IMR-90 (cell line): ENCODE data around the gene BARX1. TPM values are rescaled to one million over a fixed set of nuclear protein-coding genes. Genes with fewer than 3 reads are reported as not detected.

ENCODE experiments used
- ATAC-seq: fragments of 200-7000 bp; cut with Tn5 transposase; 2 replicates; pipeline ENCODE4 v1.9.1; 2020; ENCODE audit warnings: low read depth, mild to moderate bottlenecking, moderate library complexity
- BruUV-seq: library from RNA; stranded (reverse); fragments of 400-500 nt; replicated peaks from 2 replicates; lab custom pipeline; 2021; lab: Mats Ljungman, UMichigan
- CTCF ChIA-PET: fragments of 300-600 bp; formaldehyde crosslinking; extraction: SDS; loops from one replicate; lab custom pipeline; 2021; ENCODE audit warnings: antibody characterized with exemption; lab: Yijun Ruan, JAX
- POLR2A ChIA-PET: fragments of 300-600 bp; sonication (Branson Sonifier 250); formaldehyde crosslinking; loops from one replicate; lab custom pipeline; 2022; ENCODE audit warnings: antibody characterized with exemption; ENCODE audit not compliant: unreplicated experiment; lab: Charles Lee
- DNase-seq: peaks from one replicate; pipeline ENCODE4 v3.0.0; 2013
- H2AFZ ChIP-seq: replicated peaks from 2 replicates; pipeline ENCODE3; 2013; ENCODE audit warnings: low read length, mild to moderate bottlenecking; ENCODE audit not compliant: poor library complexity
- H2AK5ac ChIP-seq: 2 replicates; pipeline ENCODE4 v1.6.1; 2013; ENCODE audit warnings: low read depth, low read length, inconsistent platforms
- H2AK9ac ChIP-seq: replicated peaks from 2 replicates; pipeline ENCODE3; 2013; ENCODE audit warnings: mild to moderate bottlenecking, low read depth, low read length, moderate library complexity; ENCODE audit not compliant: poor library complexity
- H2BK120ac ChIP-seq: 2 replicates; pipeline ENCODE4 v1.6.1; 2013; ENCODE audit warnings: low read depth, low read length, inconsistent platforms
- H2BK15ac ChIP-seq: 3 replicates; pipeline ENCODE4 v1.6.1; 2013; ENCODE audit warnings: low read depth, low read length, inconsistent platforms
- H2BK20ac ChIP-seq: 2 replicates; pipeline ENCODE4 v1.6.1; 2013; ENCODE audit warnings: low read depth, mild to moderate bottlenecking, inconsistent platforms, low read length, moderate library complexity
- H2BK5ac ChIP-seq: 2 replicates; pipeline ENCODE4 v1.6.1; 2013; ENCODE audit warnings: mild to moderate bottlenecking, low read depth, low read length, inconsistent platforms; ENCODE audit not compliant: poor library complexity, severe bottlenecking
- H3K14ac ChIP-seq: replicated peaks from 2 replicates; pipeline ENCODE4 v1.6.1; 2013; ENCODE audit warnings: low read depth, low read length, inconsistent platforms
- H3K18ac ChIP-seq: 2 replicates; pipeline ENCODE4 v1.6.1; 2013; ENCODE audit warnings: low read depth, low read length, control low read depth
- H3K23ac ChIP-seq: 2 replicates; pipeline ENCODE4 v1.6.1; 2013; ENCODE audit warnings: low read depth, low read length, inconsistent platforms
- H3K27ac ChIP-seq: 2 replicates; pipeline ENCODE4 v1.5.1; 2013; ENCODE audit warnings: mild to moderate bottlenecking, control low read depth, low read length; ENCODE audit not compliant: insufficient read depth
- H3K27me3 ChIP-seq: 2 replicates; pipeline ENCODE4 v1.6.1; 2013; ENCODE audit warnings: low read length; ENCODE audit not compliant: control insufficient read depth, insufficient read depth
- H3K36me3 ChIP-seq: 2 replicates; pipeline ENCODE4 v1.6.1; 2013; ENCODE audit warnings: low read length, mixed read lengths; ENCODE audit not compliant: control insufficient read depth, insufficient read depth
- H3K4ac ChIP-seq: 2 replicates; pipeline ENCODE4 v1.6.1; 2013; ENCODE audit warnings: low read depth, low read length, inconsistent platforms
- H3K4me1 ChIP-seq: 2 replicates; pipeline ENCODE4 v1.6.1; 2013; ENCODE audit warnings: low read length, mixed read lengths; ENCODE audit not compliant: control insufficient read depth, insufficient read depth
- H3K4me2 ChIP-seq: 2 replicates; pipeline ENCODE4 v1.6.1; 2013; ENCODE audit warnings: low read depth, mild to moderate bottlenecking, control low read depth, low read length, moderate library complexity
- H3K4me3 ChIP-seq: 2 replicates; pipeline ENCODE4 v1.5.1; 2013; ENCODE audit warnings: low read depth, mild to moderate bottlenecking, control low read depth, low read length, moderate library complexity; ENCODE audit not compliant: insufficient read depth
- H3K56ac ChIP-seq: 2 replicates; pipeline ENCODE4 v1.6.1; 2013; ENCODE audit warnings: low read length, inconsistent platforms; ENCODE audit not compliant: insufficient read depth; ENCODE audit errors: extremely low read depth
- H3K79me1 ChIP-seq, 2 experiments: 2 replicates each; pipeline ENCODE4 v1.6.1; 2013; ENCODE audit warnings: low read length in 2 of 2, inconsistent platforms in 1 of 2, low read depth in 1 of 2
- H3K9ac ChIP-seq: 2 replicates; pipeline ENCODE4 v1.6.1; 2013; ENCODE audit warnings: low read depth, low read length, control low read depth
- H3K9me1 ChIP-seq: 2 replicates; pipeline ENCODE4 v1.6.1; 2013; ENCODE audit warnings: low read length, inconsistent platforms; ENCODE audit not compliant: insufficient read depth
- H3K9me3 ChIP-seq: 2 replicates; pipeline ENCODE4 v1.6.1; 2013; ENCODE audit warnings: low read length; ENCODE audit not compliant: control insufficient read depth, insufficient read depth
- H4K20me1 ChIP-seq: 2 replicates; pipeline ENCODE4 v1.6.1; 2013; ENCODE audit warnings: low read length, inconsistent platforms; ENCODE audit not compliant: insufficient read depth
- H4K5ac ChIP-seq: 2 replicates; pipeline ENCODE4 v1.6.1; 2013; ENCODE audit warnings: mild to moderate bottlenecking, low read depth, low read length, control low read depth
- H4K8ac ChIP-seq, 2 experiments: 2 replicates each; pipeline ENCODE4 v1.6.1; 2013; ENCODE audit warnings: low read depth in 2 of 2, low read length in 2 of 2, control low read depth in 1 of 2, inconsistent platforms in 1 of 2
- H4K91ac ChIP-seq: 2 replicates; pipeline ENCODE4 v1.6.1; 2013; ENCODE audit warnings: low read depth, low read length, inconsistent platforms; ENCODE audit not compliant: insufficient read depth
- BHLHE40 ChIP-seq: fragments of 150-350 bp; IDR thresholded peaks from 2 replicates; pipeline ENCODE4 v1.6.1; 2016; ENCODE audit warnings: mild to moderate bottlenecking, low read depth, low read length
- CHD1 ChIP-seq: IDR thresholded peaks from 2 replicates; pipeline ENCODE4 v1.6.1; 2012; ENCODE audit warnings: low read depth, low read length, improper control_type of control experiment
- MAFK ChIP-seq: IDR thresholded peaks from 2 replicates; pipeline ENCODE4 v1.6.1; 2012; ENCODE audit warnings: low read depth, low read length, improper control_type of control experiment
- MXI1 ChIP-seq: IDR thresholded peaks from 2 replicates; pipeline ENCODE4 v1.6.1; 2012; ENCODE audit warnings: low read depth, mild to moderate bottlenecking, low read length, moderate library complexity, borderline replicate concordance
- SMC3 ChIP-seq: fragments of 150-350 bp; IDR thresholded peaks from 2 replicates; pipeline ENCODE4 v1.6.1; 2016; ENCODE audit warnings: low read depth, mild to moderate bottlenecking, antibody characterized with exemption, low read length, moderate library complexity
- WGBS, 2 experiments: methylation state at CpG; one replicate each; pipeline versions ENCODE4 v1.1.5 to v1.1.7; 2013; ENCODE audit warnings: missing lambda C conversion rate in 2 of 2; ENCODE audit not compliant: insufficient read length in 1 of 2; ENCODE audit errors: extremely low coverage in 2 of 2; 5-methylcytosine and 5-hydroxymethylcytosine counted together
- dilution Hi-C: fragments of 300-500 bp; cut with HindIII; formaldehyde crosslinking; loops from one replicate; pipeline ENCODE4 v1.14.3; 2018; ENCODE audit warnings: low sequenced_read_pairs; ENCODE audit not compliant: unreplicated experiment
- in situ Hi-C: fragments of 300-500 bp; cut with MboI; formaldehyde crosslinking; loops from 3 replicates; pipeline ENCODE4 v1.14.3; 2019; ENCODE audit warnings: low sequenced_read_pairs, inconsistent platforms, mixed read lengths
- intact Hi-C: fragments of 100-400 bp; cut with micrococcal nuclease; formaldehyde crosslinking; loops from 2 replicates; pipeline ENCODE4 v1.10.0; 2022
- polyA plus RNA-seq, 3 experiments: library from polyadenylated mRNA; depleted of rRNA; stranded (reverse); fragments of >200 nt; gene quantifications; 2 replicates each; pipeline ENCODE4 v1.2.3, GENCODE V29; 2012; ENCODE audit warnings: low replicate concordance in 1 of 3
- total RNA-seq: library from RNA; depleted of rRNA; stranded (reverse); fragments of >200 nt; gene quantifications from 2 replicates; pipeline ENCODE4 v1.2.3, GENCODE V29; 2012
- TF ChIP-seq, protein P1 (sequence below): conservative IDR thresholded peaks from 2 replicates; pipeline ENCODE4 v1.5.1; 2012; ENCODE audit warnings: mild to moderate bottlenecking, low read depth, low read length, improper control_type of control experiment
- TF ChIP-seq, protein P2 (sequence below): fragments of 150-350 bp; IDR thresholded peaks from 2 replicates; pipeline ENCODE4 v1.6.1; 2017; ENCODE audit warnings: mild to moderate bottlenecking, antibody characterized with exemption, low read length, low read depth

The BARX1 gene
- total and polyA plus RNA-seq, 2 of the 4 experiments (the other 2 are of a cell fraction) = not detected

- Histone ChIP-seq H3K27ac (no peak overlapping the region), H2AK9ac (no peak overlapping the region), H3K9me3 (peaks cover 10% of the 10 kb centered on the region), H2BK15ac (no peak overlapping the region), H3K23ac (no peak overlapping the region), H3K14ac (no peak overlapping the region), H2AK5ac (no peak overlapping the region), H3K9me1 (no peaks in the 10 kb centered on the region), H3K4ac (no peak overlapping the region), H3K56ac (no peak overlapping the region), H4K5ac (no peak overlapping the region), H3K36me3 (no peaks in the 10 kb centered on the region), H4K20me1 (no peaks in the 10 kb centered on the region), H2AFZ (no peak overlapping the region), H3K79me1 (no peaks in the 10 kb centered on the region), H3K4me1 (peaks cover under 1% of the 10 kb centered on the region; the same call in 1 of the 2 replicates), H3K9ac (no peak overlapping the region), H4K8ac (no peak overlapping the region), H2BK20ac (no peak overlapping the region), H4K91ac (no peak overlapping the region), H3K4me2 (no peak overlapping the region; the same call in 1 of the 2 replicates), H3K18ac (no peak overlapping the region), H2BK5ac (no peak overlapping the region), H2BK120ac (no peak overlapping the region), H3K4me3 (no peak overlapping the region), H3K27me3 (peaks cover 86% of the 10 kb centered on the region)
- 2% methylated on average over 15 of the region's 50 CpGs; no CpG with 5 or more reads in 1 of the 2 experiments for WGBS, 2 experiments
- POLR2A ChIA-PET = no interaction called here
- in situ Hi-C loops = no loop called here
- ATAC-seq (no peak), DNase-seq (no peak)
- intact Hi-C loops = no loop called here
- dilution Hi-C loops = no loop called here
- CTCF ChIA-PET = no interaction called here
- TF ChIP-seq, protein P1, sequence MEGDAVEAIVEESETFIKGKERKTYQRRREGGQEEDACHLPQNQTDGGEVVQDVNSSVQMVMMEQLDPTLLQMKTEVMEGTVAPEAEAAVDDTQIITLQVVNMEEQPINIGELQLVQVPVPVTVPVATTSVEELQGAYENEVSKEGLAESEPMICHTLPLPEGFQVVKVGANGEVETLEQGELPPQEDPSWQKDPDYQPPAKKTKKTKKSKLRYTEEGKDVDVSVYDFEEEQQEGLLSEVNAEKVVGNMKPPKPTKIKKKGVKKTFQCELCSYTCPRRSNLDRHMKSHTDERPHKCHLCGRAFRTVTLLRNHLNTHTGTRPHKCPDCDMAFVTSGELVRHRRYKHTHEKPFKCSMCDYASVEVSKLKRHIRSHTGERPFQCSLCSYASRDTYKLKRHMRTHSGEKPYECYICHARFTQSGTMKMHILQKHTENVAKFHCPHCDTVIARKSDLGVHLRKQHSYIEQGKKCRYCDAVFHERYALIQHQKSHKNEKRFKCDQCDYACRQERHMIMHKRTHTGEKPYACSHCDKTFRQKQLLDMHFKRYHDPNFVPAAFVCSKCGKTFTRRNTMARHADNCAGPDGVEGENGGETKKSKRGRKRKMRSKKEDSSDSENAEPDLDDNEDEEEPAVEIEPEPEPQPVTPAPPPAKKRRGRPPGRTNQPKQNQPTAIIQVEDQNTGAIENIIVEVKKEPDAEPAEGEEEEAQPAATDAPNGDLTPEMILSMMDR = no peak
- TF ChIP-seq CHD1 (no peak), BHLHE40 (no peak), MAFK (no peak), MXI1 (no peak), SMC3 (no peak)
- TF ChIP-seq, protein P2, sequence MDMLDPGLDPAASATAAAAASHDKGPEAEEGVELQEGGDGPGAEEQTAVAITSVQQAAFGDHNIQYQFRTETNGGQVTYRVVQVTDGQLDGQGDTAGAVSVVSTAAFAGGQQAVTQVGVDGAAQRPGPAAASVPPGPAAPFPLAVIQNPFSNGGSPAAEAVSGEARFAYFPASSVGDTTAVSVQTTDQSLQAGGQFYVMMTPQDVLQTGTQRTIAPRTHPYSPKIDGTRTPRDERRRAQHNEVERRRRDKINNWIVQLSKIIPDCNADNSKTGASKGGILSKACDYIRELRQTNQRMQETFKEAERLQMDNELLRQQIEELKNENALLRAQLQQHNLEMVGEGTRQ = no peak
- no TSS peak for BruUV-seq
These were observed 9.5 kb downstream of the BARX1 start for GRCh38 chr9:93945400-93946337.
